H1 (cell line): ENCODE results near the gene EIF4A2.

Source experiments
- ATF2 ChIP-seq: IDR thresholded peaks from 2 replicates; pipeline ENCODE4 v1.6.1; 2012; ENCODE audit warnings: low read length, inconsistent platforms
- CBX8 ChIP-seq: fragments of 300-800, 300-1000 bp; sonication (generic); IDR thresholded peaks from 2 replicates; pipeline ENCODE4 v1.7.1; 2016; ENCODE audit warnings: low read depth, low read length, borderline replicate concordance
- EGR1 ChIP-seq: IDR thresholded peaks from 2 replicates; pipeline ENCODE4 v1.6.1; 2011; ENCODE audit warnings: low read depth, low read length, borderline replicate concordance
- EP300 ChIP-seq, 2 experiments: IDR thresholded peaks; 1 replicate in 1 of 2; 2 replicates in 1 of 2; pipeline ENCODE4 v1.6.1; 2011 to 2012; ENCODE audit warnings: low read depth in 2 of 2, low read length in 2 of 2, mild to moderate bottlenecking in 2 of 2, borderline replicate concordance in 1 of 2, inconsistent platforms in 1 of 2, moderate library complexity in 1 of 2
- EZH2 ChIP-seq: fragments of 200-600 bp; sonication (generic); IDR thresholded peaks from 2 replicates; pipeline ENCODE4 v1.7.1; 2012; ENCODE audit warnings: low read depth, mild to moderate bottlenecking, moderate library complexity, low read length, inconsistent platforms; ENCODE audit not compliant: severe bottlenecking
- MAFK ChIP-seq: IDR thresholded peaks from 2 replicates; pipeline ENCODE4 v1.6.1; 2012; ENCODE audit warnings: low read depth, mild to moderate bottlenecking, improper control_type of control experiment, low read length
- POLR2AphosphoS5 ChIP-seq: IDR thresholded peaks from 2 replicates; pipeline ENCODE4 v1.6.1; 2011; ENCODE audit warnings: low read depth, low read length
- POU5F1 ChIP-seq: IDR thresholded peaks from 2 replicates; pipeline ENCODE4 v1.6.1; 2011; ENCODE audit warnings: low read depth, mild to moderate bottlenecking, low read length, moderate library complexity
- SIX5 ChIP-seq: IDR thresholded peaks from 2 replicates; pipeline ENCODE4 v1.6.1; 2011; ENCODE audit warnings: mild to moderate bottlenecking, low read depth, low read length
- SP2 ChIP-seq: IDR thresholded peaks from 2 replicates; pipeline ENCODE4 v1.6.1; 2012; ENCODE audit warnings: mild to moderate bottlenecking, low read length, inconsistent platforms
- TAF1 ChIP-seq: IDR thresholded peaks from 2 replicates; pipeline ENCODE4 v1.6.1; 2011; ENCODE audit warnings: mild to moderate bottlenecking, low read depth, low read length
- TCF12 ChIP-seq: IDR thresholded peaks from 2 replicates; pipeline ENCODE4 v1.6.1; 2011; ENCODE audit warnings: low read depth, mild to moderate bottlenecking, low read length
- TF ChIP-seq, protein P1 (sequence below), 3 experiments: IDR thresholded peaks; 1 replicate in 2 of 3; 2 replicates in 1 of 3; pipeline versions ENCODE4 v1.5.1 to v1.6.1; 2011; ENCODE audit warnings: low read length in 3 of 3, mild to moderate bottlenecking in 3 of 3, inconsistent platforms in 2 of 3, low read depth in 1 of 3, moderate library complexity in 1 of 3; ENCODE audit not compliant: insufficient read depth in 1 of 3; ENCODE audit errors: control extremely low read depth in 1 of 3
- TF ChIP-seq, protein P2 (sequence below): IDR thresholded peaks from 2 replicates; pipeline ENCODE4 v1.6.1; 2012; ENCODE audit warnings: inconsistent platforms

- TF ChIP-seq TCF12 (no peak), EP300 (IDR thresholded peaks at IDR 0.05; ENCODE audit: borderline replicate concordance in 1 of 2, low read depth in 2 of 2, low read length in 2 of 2) (no peak), POLR2AphosphoS5 (no peak), SP2 (no peak), MAFK (no peak), EZH2 (no peak), ATF2 (no peak), EGR1 (no peak), TAF1 (no peak), SIX5 (no peak), CBX8 (no peak), POU5F1 (no peak)
- TF ChIP-seq, protein P1, sequence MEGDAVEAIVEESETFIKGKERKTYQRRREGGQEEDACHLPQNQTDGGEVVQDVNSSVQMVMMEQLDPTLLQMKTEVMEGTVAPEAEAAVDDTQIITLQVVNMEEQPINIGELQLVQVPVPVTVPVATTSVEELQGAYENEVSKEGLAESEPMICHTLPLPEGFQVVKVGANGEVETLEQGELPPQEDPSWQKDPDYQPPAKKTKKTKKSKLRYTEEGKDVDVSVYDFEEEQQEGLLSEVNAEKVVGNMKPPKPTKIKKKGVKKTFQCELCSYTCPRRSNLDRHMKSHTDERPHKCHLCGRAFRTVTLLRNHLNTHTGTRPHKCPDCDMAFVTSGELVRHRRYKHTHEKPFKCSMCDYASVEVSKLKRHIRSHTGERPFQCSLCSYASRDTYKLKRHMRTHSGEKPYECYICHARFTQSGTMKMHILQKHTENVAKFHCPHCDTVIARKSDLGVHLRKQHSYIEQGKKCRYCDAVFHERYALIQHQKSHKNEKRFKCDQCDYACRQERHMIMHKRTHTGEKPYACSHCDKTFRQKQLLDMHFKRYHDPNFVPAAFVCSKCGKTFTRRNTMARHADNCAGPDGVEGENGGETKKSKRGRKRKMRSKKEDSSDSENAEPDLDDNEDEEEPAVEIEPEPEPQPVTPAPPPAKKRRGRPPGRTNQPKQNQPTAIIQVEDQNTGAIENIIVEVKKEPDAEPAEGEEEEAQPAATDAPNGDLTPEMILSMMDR (IDR thresholded peaks at IDR 0.05; ENCODE audit: control extremely low read depth in 1 of 3, insufficient read depth in 1 of 3, low read depth in 1 of 3, low read length in 3 of 3) = no peak
- TF ChIP-seq, protein P2, sequence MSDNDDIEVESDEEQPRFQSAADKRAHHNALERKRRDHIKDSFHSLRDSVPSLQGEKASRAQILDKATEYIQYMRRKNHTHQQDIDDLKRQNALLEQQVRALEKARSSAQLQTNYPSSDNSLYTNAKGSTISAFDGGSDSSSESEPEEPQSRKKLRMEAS = no peak
Observed at GRCh38 chr3:186831798-186832197, 48.4 kb downstream of the EIF4A2 start.
